ENCODE data around the gene OVOL2. TPM values are rescaled to one million over a fixed set of nuclear protein-coding genes. Genes with fewer than 3 reads are reported as not detected.
"Not testable (repeated sequence)": the region's sequence is repeated elsewhere in the genome, so short reads cannot be mapped to it uniquely, and the experiment has no call there.

The OVOL2 gene
- total RNA-seq, 4 donors from 2014 or later, result 8.1 to 14.7 (median 9.4) TPM

DNA sequence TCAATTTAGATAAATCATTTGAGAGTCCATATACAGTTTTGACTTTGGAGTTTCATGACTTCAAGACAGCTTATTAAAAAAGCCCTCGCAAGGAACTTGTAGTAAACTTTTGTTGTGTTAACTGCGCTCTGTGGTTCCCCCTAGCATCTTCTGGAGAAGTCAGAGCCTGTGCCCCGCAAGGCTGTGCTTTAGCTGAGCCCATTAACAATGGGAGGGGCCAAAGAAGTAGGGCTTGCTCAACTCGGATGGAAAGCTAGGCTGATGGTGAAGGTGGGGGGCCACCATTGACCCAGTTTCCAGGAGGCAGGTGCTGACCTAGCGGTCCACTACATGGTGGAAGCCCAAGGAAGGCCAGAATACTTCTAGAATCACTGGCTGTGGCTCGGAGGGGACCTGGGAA is 29.3 kb upstream of the OVOL2 start:
- Histone ChIP-seq H3K27ac (no peak overlapping the region), H3K4me3 (no peak overlapping the region), H3K9me3 (no peaks in the 10 kb centered on the region), H3K4me1 (no peaks in the 10 kb centered on the region), H3K36me3 (no peaks in the 10 kb centered on the region), H3K27me3 (no peaks in the 10 kb centered on the region)
- no peak for DNase-seq
- intact Hi-C loops (cut with DNase I), result no loop called here
- TF ChIP-seq CTCF (IDR thresholded peaks at IDR 0.05) (no peak), POLR2A (IDR thresholded peaks at IDR 0.05) (no peak)
- WGBS, 2 donors, result 64 to 77% methylated on average over 4 to 6 of the region's 6 CpGs

DNA sequence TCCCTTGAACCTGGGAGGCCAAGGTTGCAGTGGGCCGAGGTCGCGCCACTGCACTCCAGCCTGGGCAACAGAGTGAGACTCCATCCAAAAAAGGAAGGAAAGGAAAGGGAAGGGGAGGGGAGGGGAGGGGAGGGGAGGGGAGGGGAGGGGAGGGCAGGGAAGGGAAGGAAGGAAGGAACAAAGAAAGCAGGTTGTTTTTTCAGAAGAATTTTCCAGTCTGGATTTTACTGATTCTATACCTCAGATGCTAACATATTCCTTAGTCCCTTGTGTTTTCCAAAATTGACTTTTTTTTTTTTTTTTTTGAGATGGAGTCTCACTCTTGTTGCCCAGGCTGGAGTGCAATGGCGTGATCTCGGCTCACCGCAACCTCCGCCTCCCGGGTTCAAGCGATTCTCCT is 23.1 kb upstream of the OVOL2 start:
- H3K9me3 ChIP-seq; H3K36me3 ChIP-seq; H3K27ac ChIP-seq; H3K4me3 ChIP-seq; H3K27me3 ChIP-seq; H3K4me1 ChIP-seq; DNase-seq; intact Hi-C loops (cut with DNase I): not testable (repeated sequence)
- WGBS, 2 donors, result 91 to 92% methylated on average over 9 of the region's 9 CpGs

GRCh38 chr20:18079756-18080353 is 22.1 kb upstream of the OVOL2 start:
- WGBS, 2 donors, result 78 to 87% methylated on average over 10 of the region's 10 CpGs
- Histone ChIP-seq H3K27me3 (peaks cover 0 to 8% (median 0%) of the 10 kb centered on the region in 4 donors), H3K9me3 (no peaks in the 10 kb centered on the region), H3K27ac (no peak overlapping the region), H3K36me3 (no peaks in the 10 kb centered on the region), H3K4me1 (no peaks in the 10 kb centered on the region), H3K4me3 (no peak overlapping the region)
- DNase-seq, result no peak
- TF ChIP-seq CTCF (IDR thresholded peaks at IDR 0.05) (no peak), POLR2A (IDR thresholded peaks at IDR 0.05) (no peak)
- intact Hi-C loops (cut with DNase I), result no loop called here

GRCh38 chr20:18077157-18077556 is 19.4 kb upstream of the OVOL2 start:
- DNase-seq, result no peak
- no peaks in the 10 kb centered on the region for H3K9me3 ChIP-seq
- no peaks in the 10 kb centered on the region for H3K4me1 ChIP-seq
- no peak overlapping the region for H3K27ac ChIP-seq
- peaks cover 0 to 28% (median 0%) of the 10 kb centered on the region in 4 donors for H3K27me3 ChIP-seq
- TF ChIP-seq POLR2A (IDR thresholded peaks at IDR 0.05) (no peak), CTCF (IDR thresholded peaks at IDR 0.05) (no peak)
- no peaks in the 10 kb centered on the region for H3K36me3 ChIP-seq
- 64 to 71% methylated on average over 4 of the region's 4 CpGs for WGBS, 2 donors
- intact Hi-C loops (cut with DNase I), result no loop called here
- H3K4me3 ChIP-seq, result no peak overlapping the region

GRCh38 chr20:18072532-18072931 is 14.8 kb upstream of the OVOL2 start:
- TF ChIP-seq POLR2A (IDR thresholded peaks at IDR 0.05), result no peak
- TF ChIP-seq CTCF (IDR thresholded peaks at IDR 0.05), result no peak
- WGBS, 2 donors, result 81 to 90% methylated on average over 7 of the region's 7 CpGs

More at GRCh38 chr20:18072532-18072931, 14.8 kb upstream of the OVOL2 start:
- DNase-seq, result no peak
- intact Hi-C loops (cut with DNase I), result no loop called here
- no peaks in the 10 kb centered on the region for H3K9me3 ChIP-seq
- H3K4me1 ChIP-seq, result peaks cover 0 to 2% (median 0%) of the 10 kb centered on the region in 3 donors
- H3K4me3 ChIP-seq, result no peak overlapping the region
- peaks cover 0 to 28% (median 0%) of the 10 kb centered on the region in 4 donors for H3K27me3 ChIP-seq
- H3K27ac ChIP-seq, result no peak overlapping the region
- H3K36me3 ChIP-seq, result no peaks in the 10 kb centered on the region

Measured in esophagus squamous epithelium (tissue), 5 donors.